IPS-NIHi7 (cell line): ENCODE results near the gene SPRR1B.
"Not testable (repeated sequence)": the region's sequence is repeated elsewhere in the genome, so short reads cannot be mapped to it uniquely, and the experiment has no call there.

Experiments used
- DNase-seq: peaks from one replicate; pipeline ENCODE4 v3.0.0; 2012; ENCODE audit warnings: mixed read lengths; ENCODE audit errors: extremely low spot score

SPRR1B gene

GRCh38 chr1:153040950-153041631 lies 10.1 kb downstream of the SPRR1B start, which contains the start of gene SPRR2D:
SPRR2D (minus strand) TSS chr1:153041120; CDS start chr1:153040346, 774 bp downstream.
- no peak for DNase-seq

- DNase-seq, result no peak
These were observed 18.2 kb downstream of the SPRR1B start for GRCh38 chr1:153049211-153049610.

GRCh38 chr1:153056111-153056510 lies 25.1 kb downstream of the SPRR1B start:
- DNase-seq, result not testable (repeated sequence)

GRCh38 chr1:153057375-153057774 lies 26.4 kb downstream of the SPRR1B start, which contains the start of gene SPRR2A:
SPRR2A (minus strand) TSS chr1:153057512; CDS start chr1:153056735, 777 bp downstream.
- no peak for DNase-seq

- no peak for DNase-seq
These were observed 27.2 kb downstream of the SPRR1B start for GRCh38 chr1:153058154-153058553.

GRCh38 chr1:153058826-153059784 lies 28.1 kb downstream of the SPRR1B start:
- DNase-seq, result peak; percentile 8

GRCh38 chr1:153070243-153070642 lies 39.2 kb downstream of the SPRR1B start:
- DNase-seq, result no peak

- no peak for DNase-seq
These were observed 40.5 kb downstream of the SPRR1B start, which contains the start of gene SPRR2B for GRCh38 chr1:153071511-153071910. SPRR2B (minus strand) TSS chr1:153071611; CDS start chr1:153070839, 772 bp downstream.

- no peak for DNase-seq
These were observed 42.1 kb downstream of the SPRR1B start for GRCh38 chr1:153072806-153073726.

- no peak for DNase-seq
These were observed 50.7 kb downstream of the SPRR1B start for GRCh38 chr1:153081736-153082135.
